Measurements from ENCODE around the gene PIPOX. TPM values are rescaled to one million over a fixed set of nuclear protein-coding genes. Genes with fewer than 3 reads are reported as not detected.
A peak's percentile ranks its signal among the peaks of the same experiment; 100 is the strongest.
"Not testable (repeated sequence)": the region's sequence is repeated elsewhere in the genome, so short reads cannot be mapped to it uniquely, and the experiment has no call there.

The PIPOX gene
- total and polyA plus RNA-seq, 3 experiments from 2014 or later = 0.99 to 2.2 (median 1.8) TPM

DNA sequence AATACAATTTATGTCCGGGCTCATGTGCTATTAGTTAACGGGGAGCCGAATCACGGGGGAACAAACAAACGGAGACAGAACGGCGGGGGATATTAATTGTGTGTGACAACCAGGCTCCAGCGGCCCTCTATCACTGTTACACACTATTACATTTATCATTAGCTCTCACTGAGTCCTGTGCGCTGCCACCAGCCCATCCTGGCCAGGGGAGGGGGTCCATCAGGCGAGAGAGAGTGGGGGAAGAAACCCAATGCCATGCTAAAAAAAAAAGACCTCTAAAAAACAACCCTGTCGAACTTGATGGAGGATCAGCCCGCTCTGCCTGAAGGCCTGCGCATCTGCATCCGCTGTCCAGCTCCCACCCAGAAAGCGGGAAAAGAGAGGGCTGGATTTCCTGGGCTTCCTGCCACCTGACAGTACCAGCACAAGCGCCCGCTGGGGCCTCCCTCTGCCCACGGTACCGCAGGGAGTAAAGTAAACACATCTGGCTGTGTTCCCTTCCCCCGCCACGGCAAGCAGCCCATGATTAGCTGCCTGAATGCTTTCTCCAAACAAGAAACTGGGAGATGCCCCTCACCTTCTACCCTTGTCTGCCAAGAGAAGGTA is 41.7 kb downstream of the PIPOX start:
- peaks cover 0 to 90% (median 15%) of the 10 kb centered on the region in 3 donors for H3K36me3 Mint-ChIP-seq
- H3K4me1 Mint-ChIP-seq = no peaks in the 10 kb centered on the region
- no peaks in the 10 kb centered on the region for H3K9me3 ChIP-seq (ENCODE audit: low read length)
- no peaks in the 10 kb centered on the region for H3K4me1 ChIP-seq (ENCODE audit: insufficient read depth, low read length)
- ChIA-PET CTCF (interaction anchor here (4.2 kb wide), 1 partner anchor 119 kb away, joined by 12 read pairs; no protein-coding TSS in a partner anchor), POLR2A (no interaction called here)
- no peak overlapping the region for H3K4me3 Mint-ChIP-seq
- peaks cover 0 to 1% of the 10 kb centered on the region in 2 donors for H3K27me3 Mint-ChIP-seq
- H3K27me3 ChIP-seq (ENCODE audit: insufficient read depth, low read length, poor library complexity, severe bottlenecking) = no peaks in the 10 kb centered on the region
- no peak overlapping the region for H3K27ac Mint-ChIP-seq
- no peak overlapping the region for H3K4me3 ChIP-seq (ENCODE audit: low read length)
- no peak overlapping the region for H3K27ac ChIP-seq (ENCODE audit: low read depth, low read length)
- no peaks in the 10 kb centered on the region for H3K9me3 Mint-ChIP-seq
- H3K36me3 ChIP-seq (ENCODE audit: insufficient read depth, low read length) = peaks cover 40% of the 10 kb centered on the region
- no peak for DNase-seq

DNA sequence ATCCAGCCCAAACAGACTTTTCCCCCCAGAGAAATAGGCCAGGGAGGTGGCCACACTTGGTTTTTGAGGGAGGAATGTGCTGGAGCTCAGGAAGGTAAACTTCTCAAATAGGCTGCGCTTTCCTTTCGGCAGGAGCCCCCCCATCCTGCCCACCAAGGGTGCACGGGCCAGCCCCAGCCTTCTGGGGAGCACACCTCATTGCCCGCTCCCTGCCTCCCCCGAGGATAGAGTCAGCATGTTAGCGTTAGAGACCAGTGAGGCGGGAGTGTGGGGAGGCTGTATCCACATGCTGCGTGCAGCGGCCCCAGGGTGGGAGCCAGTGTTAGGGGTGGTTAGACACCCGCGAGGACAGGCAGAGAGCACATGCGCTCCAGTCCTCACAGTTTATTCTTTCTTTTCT is 42.3 kb downstream of the PIPOX start:
- H3K27me3 ChIP-seq (ENCODE audit: insufficient read depth, low read length, poor library complexity, severe bottlenecking) = no peaks in the 10 kb centered on the region
- peaks cover 44% of the 10 kb centered on the region for H3K36me3 ChIP-seq (ENCODE audit: insufficient read depth, low read length)
- no peaks in the 10 kb centered on the region for H3K4me1 Mint-ChIP-seq
- ChIA-PET CTCF (interaction anchor here (4.2 kb wide), 1 partner anchor 120 kb away, joined by 12 read pairs; no protein-coding TSS in a partner anchor), POLR2A (no interaction called here)
- no peaks in the 10 kb centered on the region for H3K4me1 ChIP-seq (ENCODE audit: insufficient read depth, low read length)
- no peak overlapping the region for H3K4me3 Mint-ChIP-seq
- H3K27ac ChIP-seq (ENCODE audit: low read depth, low read length) = no peak overlapping the region
- H3K9me3 ChIP-seq (ENCODE audit: low read length) = no peaks in the 10 kb centered on the region
- peaks cover 0 to 90% (median 15%) of the 10 kb centered on the region in 3 donors for H3K36me3 Mint-ChIP-seq
- no peak for DNase-seq
- H3K9me3 Mint-ChIP-seq = no peaks in the 10 kb centered on the region
- peaks cover 0 to 1% of the 10 kb centered on the region in 2 donors for H3K27me3 Mint-ChIP-seq
- no peak overlapping the region for H3K4me3 ChIP-seq (ENCODE audit: low read length)
- no peak overlapping the region for H3K27ac Mint-ChIP-seq

DNA sequence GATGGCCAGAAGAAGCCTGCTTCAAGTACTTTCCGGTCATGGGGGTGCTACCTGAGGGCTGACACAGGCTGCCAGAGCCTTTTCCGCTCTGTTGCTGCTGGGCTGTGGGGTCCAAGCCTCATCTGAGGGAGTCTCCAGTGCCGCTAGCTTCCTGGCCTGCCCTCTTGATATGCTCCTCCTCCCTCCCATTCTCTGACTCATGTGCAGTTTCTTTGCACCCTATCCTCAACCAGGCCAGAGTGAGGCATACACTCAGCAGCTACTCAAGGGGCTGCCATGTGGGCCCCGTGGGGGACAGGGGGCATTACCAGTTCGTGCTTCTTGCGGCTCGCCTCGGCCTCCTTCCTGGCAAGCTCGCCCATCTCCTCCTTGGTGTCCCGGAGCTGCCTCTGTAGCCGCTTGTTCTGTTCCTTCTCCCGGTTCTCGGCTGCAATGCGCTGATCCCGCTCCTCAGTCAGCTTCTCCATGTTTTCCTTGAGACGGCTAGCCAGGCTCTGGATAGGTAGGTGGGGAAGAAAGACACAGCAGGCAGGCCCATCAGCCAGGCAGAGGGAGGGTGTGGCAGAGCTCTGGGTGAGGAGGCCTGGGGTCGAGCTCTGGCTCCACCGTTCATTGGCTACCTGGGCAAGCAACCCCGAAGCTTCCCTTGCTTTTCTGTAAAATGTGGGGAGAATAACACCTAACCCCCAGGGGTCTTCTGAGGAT is 43.8 kb downstream of the PIPOX start:
- Histone ChIP-seq H3K36me3 (ENCODE audit: insufficient read depth, low read length) (peaks cover 55% of the 10 kb centered on the region), H3K4me3 (ENCODE audit: low read length) (no peak overlapping the region), H3K4me1 (ENCODE audit: insufficient read depth, low read length) (no peaks in the 10 kb centered on the region), H3K9me3 (ENCODE audit: low read length) (no peaks in the 10 kb centered on the region), H3K27me3 (ENCODE audit: insufficient read depth, low read length, poor library complexity, severe bottlenecking) (no peaks in the 10 kb centered on the region), H3K27ac (ENCODE audit: low read depth, low read length) (no peak overlapping the region)
- H3K27ac Mint-ChIP-seq = peak overlapping the region in 2 of 8 donors; percentile 86 to 90
- ChIA-PET CTCF (interaction anchor here (0.6 to 1.8 kb wide), 2 partner anchors 30 to 477 kb away, joined by 4 to 5 read pairs; no protein-coding TSS in a partner anchor), POLR2A (no interaction called here)
- DNase-seq = no peak
- no peaks in the 10 kb centered on the region for H3K4me1 Mint-ChIP-seq
- H3K27me3 Mint-ChIP-seq = peaks cover 0 to 1% of the 10 kb centered on the region in 2 donors
- H3K4me3 Mint-ChIP-seq = no peak overlapping the region
- no peaks in the 10 kb centered on the region for H3K9me3 Mint-ChIP-seq
- peaks cover 0 to 91% (median 10%) of the 10 kb centered on the region in 3 donors for H3K36me3 Mint-ChIP-seq

DNA sequence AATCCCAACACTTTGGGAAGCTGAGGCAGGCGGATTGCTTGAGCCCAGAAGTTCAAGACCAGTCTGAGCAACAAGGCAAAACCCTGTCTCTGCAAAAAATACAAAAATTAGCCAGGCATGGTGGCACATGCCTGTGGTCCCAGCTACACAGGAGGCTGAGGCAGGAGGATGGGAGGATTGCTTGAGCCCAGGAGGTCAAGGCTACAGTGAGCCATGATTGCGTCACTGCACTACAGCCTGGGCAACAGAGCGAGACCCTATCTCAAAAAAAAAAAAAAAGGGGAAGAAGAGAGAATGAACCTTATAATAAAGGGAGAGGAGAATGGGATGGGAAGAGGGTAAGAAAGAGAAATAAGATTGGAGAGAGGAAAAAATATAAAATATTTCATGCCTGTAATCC is 45.8 kb downstream of the PIPOX start:
- H3K27me3 Mint-ChIP-seq; H3K9me3 Mint-ChIP-seq; DNase-seq; POLR2A ChIA-PET; H3K4me3 Mint-ChIP-seq; H3K27ac ChIP-seq (ENCODE audit: low read depth, low read length); CTCF ChIA-PET; H3K9me3 ChIP-seq (ENCODE audit: low read length); H3K4me3 ChIP-seq (ENCODE audit: low read length); H3K4me1 ChIP-seq (ENCODE audit: insufficient read depth, low read length); H3K27me3 ChIP-seq (ENCODE audit: insufficient read depth, low read length, poor library complexity, severe bottlenecking); H3K4me1 Mint-ChIP-seq: not testable (repeated sequence)
- H3K36me3 ChIP-seq (ENCODE audit: insufficient read depth, low read length) = peaks cover 56% of the 10 kb centered on the region
- peaks cover 0 to 94% (median 9%) of the 10 kb centered on the region in 3 donors for H3K36me3 Mint-ChIP-seq
- H3K27ac Mint-ChIP-seq = peak overlapping the region in 3 of 8 donors; percentile 6 to 72 (median 33)

DNA sequence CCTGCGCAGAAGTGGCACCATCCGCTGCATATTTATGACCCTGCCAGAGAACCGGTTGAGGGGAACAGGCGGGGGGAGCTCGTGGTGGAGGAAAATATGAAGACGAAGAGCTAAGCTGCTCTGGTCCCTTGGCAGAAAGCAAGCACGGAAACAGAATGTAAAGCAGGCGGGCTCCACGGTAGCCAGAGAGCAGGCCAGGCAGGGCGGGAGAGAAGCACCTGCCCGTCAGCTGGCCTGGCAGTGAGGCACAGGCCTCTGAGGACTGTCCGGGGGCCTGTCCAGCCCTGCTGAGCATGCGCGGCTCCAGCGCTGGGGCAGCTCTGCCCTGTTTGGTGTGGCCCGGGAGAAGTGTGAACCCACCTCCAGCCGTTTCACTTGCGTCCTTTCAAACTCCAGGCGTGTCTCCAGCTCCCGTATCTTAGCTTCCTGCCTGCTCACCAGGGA is 46.7 kb downstream of the PIPOX start:
- peak overlapping the region in 2 of 8 donors; percentile 65 to 78 for H3K27ac Mint-ChIP-seq
- no peaks in the 10 kb centered on the region for H3K4me1 Mint-ChIP-seq
- Histone ChIP-seq H3K27ac (ENCODE audit: low read depth, low read length) (no peak overlapping the region), H3K4me3 (ENCODE audit: low read length) (no peak overlapping the region), H3K4me1 (ENCODE audit: insufficient read depth, low read length) (no peaks in the 10 kb centered on the region), H3K36me3 (ENCODE audit: insufficient read depth, low read length) (peaks cover 63% of the 10 kb centered on the region), H3K9me3 (ENCODE audit: low read length) (no peaks in the 10 kb centered on the region), H3K27me3 (ENCODE audit: insufficient read depth, low read length, poor library complexity, severe bottlenecking) (no peaks in the 10 kb centered on the region)
- H3K36me3 Mint-ChIP-seq = peaks cover 0 to 94% (median 11%) of the 10 kb centered on the region in 3 donors
- no peak overlapping the region for H3K4me3 Mint-ChIP-seq
- H3K9me3 Mint-ChIP-seq = no peaks in the 10 kb centered on the region
- no peak for DNase-seq
- POLR2A ChIA-PET = no interaction called here
- CTCF ChIA-PET = no interaction called here
- peaks cover 0 to 1% of the 10 kb centered on the region in 2 donors for H3K27me3 Mint-ChIP-seq

DNA sequence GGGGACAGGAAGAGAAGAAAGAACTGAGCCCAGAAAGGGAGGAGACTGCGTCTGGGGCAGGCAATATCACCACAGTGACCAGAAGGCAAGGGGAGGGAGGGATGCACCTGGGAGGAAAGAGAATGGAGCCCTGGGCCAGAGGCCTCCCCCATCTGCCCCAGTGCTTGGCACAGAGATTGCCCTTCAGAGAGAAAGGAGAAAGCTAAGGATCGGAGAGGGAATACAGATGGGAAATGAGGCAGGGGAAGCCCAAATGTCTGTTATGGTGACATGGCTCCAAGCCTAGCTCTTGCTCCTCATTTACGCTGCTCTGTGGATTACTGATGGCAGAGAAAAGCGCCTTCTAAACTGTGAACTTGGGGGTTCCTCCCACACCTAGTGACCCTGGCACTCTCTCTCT is 47.2 kb downstream of the PIPOX start:
- no peak for DNase-seq
- no peaks in the 10 kb centered on the region for H3K4me1 Mint-ChIP-seq
- CTCF ChIA-PET = interaction anchor here (1.2 kb wide), 1 partner anchor 56 kb away, joined by 3 read pairs; no protein-coding TSS in a partner anchor
- Histone ChIP-seq H3K27ac (ENCODE audit: low read depth, low read length) (no peak overlapping the region), H3K27me3 (ENCODE audit: insufficient read depth, low read length, poor library complexity, severe bottlenecking) (no peaks in the 10 kb centered on the region), H3K36me3 (ENCODE audit: insufficient read depth, low read length) (peaks cover 68% of the 10 kb centered on the region), H3K9me3 (ENCODE audit: low read length) (no peaks in the 10 kb centered on the region), H3K4me3 (ENCODE audit: low read length) (no peak overlapping the region), H3K4me1 (ENCODE audit: insufficient read depth, low read length) (no peaks in the 10 kb centered on the region)
- peaks cover 0 to 94% (median 11%) of the 10 kb centered on the region in 3 donors for H3K36me3 Mint-ChIP-seq
- peaks cover 0 to 1% of the 10 kb centered on the region in 2 donors for H3K27me3 Mint-ChIP-seq
- H3K27ac Mint-ChIP-seq = peak overlapping the region in 1 of 8 donors; percentile 65
- H3K9me3 Mint-ChIP-seq = no peaks in the 10 kb centered on the region
- POLR2A ChIA-PET = no interaction called here
- H3K4me3 Mint-ChIP-seq = no peak overlapping the region

DNA sequence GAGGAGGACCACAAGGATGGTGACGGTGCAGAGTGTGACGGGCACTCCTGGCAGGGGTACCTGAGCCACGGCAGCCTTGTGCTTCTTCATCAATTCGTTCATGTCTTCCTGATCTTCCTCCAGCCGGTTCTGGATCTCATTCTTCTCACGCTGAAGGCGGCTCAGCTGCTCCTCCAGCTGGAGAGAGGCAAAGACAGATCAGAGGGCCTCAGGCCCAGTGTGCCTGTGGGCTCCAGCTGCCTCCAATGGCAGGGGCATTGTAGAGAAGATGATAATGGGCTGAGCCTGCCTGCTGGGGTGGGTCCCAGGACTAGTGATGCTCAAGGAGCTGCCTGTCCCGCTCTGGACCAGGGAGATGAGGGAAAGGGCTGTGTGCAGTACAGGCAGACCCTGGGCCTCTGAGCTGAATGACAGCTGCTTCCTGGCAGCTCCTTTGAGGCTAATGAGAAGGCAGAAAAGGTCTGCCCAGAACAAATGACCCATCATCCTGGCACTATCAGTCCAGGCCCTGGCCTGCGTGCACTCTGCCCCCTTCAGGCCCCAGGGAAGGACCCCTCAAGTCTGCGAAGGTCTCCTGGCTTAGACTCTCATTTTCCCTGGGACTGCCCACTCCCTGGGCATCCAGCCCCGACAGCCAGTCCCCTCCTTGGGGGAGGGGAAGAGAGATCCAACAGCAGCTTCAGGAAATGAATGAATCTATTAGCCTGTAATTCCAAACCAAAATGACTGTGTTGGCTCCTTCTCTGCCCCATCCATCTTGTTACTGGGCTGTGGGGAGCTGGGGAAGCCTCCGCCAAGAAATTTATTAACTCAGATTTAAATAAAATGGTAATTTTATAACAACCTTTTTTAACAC is 48.0 kb downstream of the PIPOX start:
- Histone ChIP-seq H3K36me3 (ENCODE audit: insufficient read depth, low read length) (peaks cover 69% of the 10 kb centered on the region), H3K4me3 (ENCODE audit: low read length) (no peak overlapping the region), H3K9me3 (ENCODE audit: low read length) (no peaks in the 10 kb centered on the region), H3K4me1 (ENCODE audit: insufficient read depth, low read length) (no peaks in the 10 kb centered on the region), H3K27me3 (ENCODE audit: insufficient read depth, low read length, poor library complexity, severe bottlenecking) (no peaks in the 10 kb centered on the region), H3K27ac (ENCODE audit: low read depth, low read length) (no peak overlapping the region)
- Mint-ChIP-seq H3K27ac (no peak overlapping the region), H3K36me3 (peaks cover 0 to 94% (median 9%) of the 10 kb centered on the region in 3 donors), H3K27me3 (peaks cover 0 to 1% of the 10 kb centered on the region in 2 donors), H3K4me1 (no peaks in the 10 kb centered on the region), H3K4me3 (no peak overlapping the region), H3K9me3 (no peaks in the 10 kb centered on the region)
- DNase-seq = no peak
- ChIA-PET POLR2A (no interaction called here), CTCF (interaction anchor here (1.2 to 2.8 kb wide), 4 partner anchors 10 to 125 kb away, joined by 3 to 12 read pairs (median 5); no protein-coding TSS in a partner anchor)
